Measurements from ENCODE around the gene NPAS3. TPM values are rescaled to one million over a fixed set of nuclear protein-coding genes. Genes with fewer than 3 reads are reported as not detected.

The NPAS3 gene
- total and polyA plus RNA-seq, 5 donors from 2014 or later, result not detected

DNA sequence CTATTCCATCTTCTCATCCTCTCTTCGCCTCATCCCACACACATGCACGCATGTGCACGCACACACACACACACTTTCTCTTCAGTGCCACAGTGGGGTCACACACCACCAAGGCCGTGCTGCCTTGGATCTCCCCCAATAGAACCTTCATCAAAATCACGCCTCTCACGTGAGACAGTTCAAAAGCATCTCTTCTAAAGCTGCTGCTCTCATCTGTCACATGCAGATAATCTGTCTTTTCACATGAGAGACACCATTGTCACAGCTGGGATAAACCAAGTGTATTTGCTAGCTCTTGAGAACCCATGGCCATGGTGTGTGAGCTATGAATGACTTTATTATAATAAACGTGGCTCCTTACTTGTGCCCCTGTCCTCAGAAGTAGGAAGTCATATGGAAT lies 793.5 kb downstream of the NPAS3 start:
- no peak overlapping the region for H3K4me3 ChIP-seq (ENCODE audit: low read depth, low read length)
- no peaks in the 10 kb centered on the region for H3K4me1 ChIP-seq (ENCODE audit: control insufficient read depth, insufficient read depth, low read length, poor library complexity, severe bottlenecking)
- Mint-ChIP-seq H3K27ac (no peak overlapping the region), H3K36me3 (no peaks in the 10 kb centered on the region), H3K9me3 (peaks cover 0 to 4% (median 0%) of the 10 kb centered on the region in 7 donors), H3K27me3 (peaks cover 5% of the 10 kb centered on the region), H3K4me1 (no peaks in the 10 kb centered on the region), H3K4me3 (no peak overlapping the region)
- no peaks in the 10 kb centered on the region for H3K27me3 ChIP-seq (ENCODE audit: control insufficient read depth, insufficient read depth, low read length)
- no peaks in the 10 kb centered on the region for H3K36me3 ChIP-seq (ENCODE audit: control insufficient read depth, insufficient read depth, low read length)
- no peak overlapping the region for H3K27ac ChIP-seq (ENCODE audit: insufficient read depth, low read length, poor library complexity, severe bottlenecking)
- DNase-seq (no peak), ATAC-seq (ENCODE audit: low read depth in 2 of 2) (no peak)
- H3K9me3 ChIP-seq (ENCODE audit: control insufficient read depth in 2 of 2, low read length in 2 of 2), result no peaks in the 10 kb centered on the region

DNA sequence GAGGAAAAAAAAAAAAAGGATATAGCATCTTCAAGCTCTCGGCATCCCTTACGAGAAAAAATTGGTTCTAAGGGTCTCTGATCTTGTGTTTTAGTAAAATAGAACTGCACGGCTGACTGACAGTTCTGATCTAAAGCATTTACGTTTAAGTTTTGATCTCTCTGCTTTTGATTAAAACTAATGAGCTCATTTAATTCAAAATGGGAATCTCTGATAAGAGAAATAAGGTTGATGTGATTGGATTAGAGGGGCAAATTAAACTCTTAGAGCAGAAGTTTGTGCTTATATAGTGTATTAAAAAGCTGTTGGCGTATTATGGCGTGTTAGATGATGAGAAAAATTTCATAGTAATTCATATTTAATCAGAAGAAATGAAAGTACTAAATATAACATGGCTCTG lies 794.6 kb downstream of the NPAS3 start:
- Mint-ChIP-seq H3K9me3 (peaks cover 0 to 4% (median 1%) of the 10 kb centered on the region in 7 donors), H3K4me3 (no peak overlapping the region), H3K27ac (no peak overlapping the region), H3K36me3 (no peaks in the 10 kb centered on the region), H3K4me1 (no peaks in the 10 kb centered on the region), H3K27me3 (peaks cover 5% of the 10 kb centered on the region)
- H3K4me1 ChIP-seq (ENCODE audit: control insufficient read depth, insufficient read depth, low read length, poor library complexity, severe bottlenecking), result no peaks in the 10 kb centered on the region
- DNase-seq, result no peak
- no peak overlapping the region for H3K4me3 ChIP-seq (ENCODE audit: low read depth, low read length)
- no peaks in the 10 kb centered on the region for H3K36me3 ChIP-seq (ENCODE audit: control insufficient read depth, insufficient read depth, low read length)
- H3K9me3 ChIP-seq (ENCODE audit: control insufficient read depth in 2 of 2, low read length in 2 of 2), result no peaks in the 10 kb centered on the region
- no peak for ATAC-seq (ENCODE audit: low read depth in 2 of 2)
- H3K27me3 ChIP-seq (ENCODE audit: control insufficient read depth, insufficient read depth, low read length), result no peaks in the 10 kb centered on the region
- H3K27ac ChIP-seq (ENCODE audit: insufficient read depth, low read length, poor library complexity, severe bottlenecking), result no peak overlapping the region

DNA sequence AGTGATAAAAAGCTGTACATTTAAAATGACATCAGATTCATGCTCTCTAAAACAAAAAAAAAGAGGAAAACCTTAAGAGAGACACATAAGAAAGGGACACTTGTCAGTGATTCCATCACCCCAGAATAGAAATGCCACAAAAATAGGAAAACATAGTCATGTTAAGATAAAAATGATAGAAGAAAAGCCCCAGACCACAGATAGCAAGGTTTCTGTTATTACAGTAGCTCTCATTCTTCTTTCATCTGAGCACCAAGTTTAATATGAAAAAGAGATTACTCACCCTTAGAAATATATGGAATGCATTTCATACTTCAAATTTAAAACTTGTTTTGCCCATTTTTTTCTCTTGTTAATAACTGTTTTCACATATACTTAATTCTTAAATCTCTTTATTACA lies 795.0 kb downstream of the NPAS3 start:
- H3K36me3 ChIP-seq (ENCODE audit: control insufficient read depth, insufficient read depth, low read length), result no peaks in the 10 kb centered on the region
- no peak overlapping the region for H3K4me3 Mint-ChIP-seq
- H3K36me3 Mint-ChIP-seq, result no peaks in the 10 kb centered on the region
- H3K4me3 ChIP-seq (ENCODE audit: low read depth, low read length), result no peak overlapping the region
- H3K9me3 ChIP-seq (ENCODE audit: control insufficient read depth in 2 of 2, low read length in 2 of 2), result no peaks in the 10 kb centered on the region
- no peak for ATAC-seq (ENCODE audit: low read depth in 2 of 2)
- H3K4me1 Mint-ChIP-seq, result no peaks in the 10 kb centered on the region
- peaks cover 5% of the 10 kb centered on the region for H3K27me3 Mint-ChIP-seq
- no peaks in the 10 kb centered on the region for H3K4me1 ChIP-seq (ENCODE audit: control insufficient read depth, insufficient read depth, low read length, poor library complexity, severe bottlenecking)
- H3K27ac Mint-ChIP-seq, result no peak overlapping the region
- H3K27me3 ChIP-seq (ENCODE audit: control insufficient read depth, insufficient read depth, low read length), result no peaks in the 10 kb centered on the region
- H3K27ac ChIP-seq (ENCODE audit: insufficient read depth, low read length, poor library complexity, severe bottlenecking), result no peak overlapping the region
- DNase-seq, result no peak
- H3K9me3 Mint-ChIP-seq, result peaks cover 0 to 4% (median 1%) of the 10 kb centered on the region in 7 donors

DNA sequence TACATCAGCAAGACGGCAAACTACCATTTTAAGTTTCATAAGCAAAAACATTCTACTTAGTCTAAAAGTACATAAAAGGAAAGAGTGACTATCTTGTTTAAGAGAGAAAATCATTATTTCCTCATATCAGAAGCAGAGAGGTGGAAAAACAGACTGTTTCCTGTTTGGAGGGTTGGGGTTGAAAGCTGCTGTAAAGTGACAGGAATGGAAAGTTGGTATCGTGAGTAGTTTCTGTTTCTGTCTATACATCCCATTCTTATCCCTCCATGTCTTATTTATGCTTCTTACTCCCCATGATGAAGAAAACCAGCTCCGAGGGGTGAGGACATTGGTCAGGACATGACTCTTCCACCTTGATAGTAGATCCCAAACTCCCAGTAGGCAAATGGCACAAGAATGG lies 795.7 kb downstream of the NPAS3 start:
- no peak for DNase-seq
- ATAC-seq (ENCODE audit: low read depth in 2 of 2), result no peak
- Mint-ChIP-seq H3K4me3 (no peak overlapping the region), H3K27ac (no peak overlapping the region), H3K36me3 (no peaks in the 10 kb centered on the region), H3K27me3 (peaks cover 5% of the 10 kb centered on the region), H3K9me3 (peaks cover 0 to 4% (median 1%) of the 10 kb centered on the region in 7 donors), H3K4me1 (no peaks in the 10 kb centered on the region)
- Histone ChIP-seq H3K4me3 (ENCODE audit: low read depth, low read length) (no peak overlapping the region), H3K9me3 (ENCODE audit: control insufficient read depth in 2 of 2, low read length in 2 of 2) (no peaks in the 10 kb centered on the region), H3K4me1 (ENCODE audit: control insufficient read depth, insufficient read depth, low read length, poor library complexity, severe bottlenecking) (no peaks in the 10 kb centered on the region), H3K36me3 (ENCODE audit: control insufficient read depth, insufficient read depth, low read length) (no peaks in the 10 kb centered on the region), H3K27me3 (ENCODE audit: control insufficient read depth, insufficient read depth, low read length) (no peaks in the 10 kb centered on the region), H3K27ac (ENCODE audit: insufficient read depth, low read length, poor library complexity, severe bottlenecking) (no peak overlapping the region)

DNA sequence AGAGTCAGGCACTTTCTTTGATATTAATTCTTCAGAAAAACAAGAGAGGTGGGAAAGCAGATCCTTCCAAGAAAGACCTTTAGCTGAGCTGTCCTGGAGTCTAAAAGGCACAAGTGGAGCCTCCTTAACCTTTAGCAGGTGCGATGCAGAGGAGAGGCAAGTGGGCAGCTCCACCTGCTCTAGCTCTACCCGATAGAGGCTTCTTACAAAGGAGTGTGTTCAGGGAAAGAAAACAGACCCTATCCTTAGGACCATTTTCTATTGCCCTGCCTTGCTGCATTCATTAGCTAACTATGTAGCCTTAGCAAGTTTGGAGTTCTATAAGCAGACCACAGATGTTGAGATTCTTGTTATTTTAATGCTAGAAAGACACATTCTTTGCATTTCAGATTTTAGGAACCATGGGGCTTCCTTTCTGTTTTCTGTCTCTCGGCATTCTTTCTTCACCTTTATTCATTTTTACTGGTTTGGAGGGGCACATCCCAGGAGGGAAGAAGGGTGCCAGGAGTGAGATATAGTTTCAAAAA lies 797.7 kb downstream of the NPAS3 start:
- no peak overlapping the region for H3K4me3 ChIP-seq (ENCODE audit: low read depth, low read length)
- Mint-ChIP-seq H3K4me1 (no peaks in the 10 kb centered on the region), H3K36me3 (no peaks in the 10 kb centered on the region), H3K9me3 (peaks cover 0 to 4% (median 1%) of the 10 kb centered on the region in 7 donors), H3K4me3 (no peak overlapping the region), H3K27ac (no peak overlapping the region), H3K27me3 (peaks cover 5% of the 10 kb centered on the region)
- no peak overlapping the region for H3K27ac ChIP-seq (ENCODE audit: insufficient read depth, low read length, poor library complexity, severe bottlenecking)
- DNase-seq (no peak), ATAC-seq (ENCODE audit: low read depth in 2 of 2) (no peak)
- no peaks in the 10 kb centered on the region for H3K36me3 ChIP-seq (ENCODE audit: control insufficient read depth, insufficient read depth, low read length)
- no peaks in the 10 kb centered on the region for H3K9me3 ChIP-seq (ENCODE audit: control insufficient read depth in 2 of 2, low read length in 2 of 2)
- no peaks in the 10 kb centered on the region for H3K27me3 ChIP-seq (ENCODE audit: control insufficient read depth, insufficient read depth, low read length)
- no peaks in the 10 kb centered on the region for H3K4me1 ChIP-seq (ENCODE audit: control insufficient read depth, insufficient read depth, low read length, poor library complexity, severe bottlenecking)

DNA sequence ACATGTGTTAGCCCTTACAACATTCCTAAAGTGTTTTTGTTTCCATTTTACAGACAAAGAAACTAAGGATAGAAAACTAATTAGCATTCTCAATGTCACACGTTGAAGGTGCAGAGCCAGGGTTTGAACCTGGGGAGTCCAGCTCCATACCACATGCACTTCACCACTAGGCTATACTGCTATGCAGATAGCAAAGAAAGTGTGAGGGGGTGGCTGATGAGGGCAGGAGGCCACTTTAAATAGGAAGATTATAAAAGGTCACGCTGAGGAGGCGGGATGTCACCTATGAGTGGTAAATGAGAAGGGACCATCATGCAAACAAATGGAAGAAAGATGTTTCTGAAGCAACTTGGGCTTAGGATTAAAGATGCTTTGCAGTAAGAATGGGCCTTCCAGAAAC lies 798.3 kb downstream of the NPAS3 start:
- H3K4me1 Mint-ChIP-seq, result no peaks in the 10 kb centered on the region

DNA sequence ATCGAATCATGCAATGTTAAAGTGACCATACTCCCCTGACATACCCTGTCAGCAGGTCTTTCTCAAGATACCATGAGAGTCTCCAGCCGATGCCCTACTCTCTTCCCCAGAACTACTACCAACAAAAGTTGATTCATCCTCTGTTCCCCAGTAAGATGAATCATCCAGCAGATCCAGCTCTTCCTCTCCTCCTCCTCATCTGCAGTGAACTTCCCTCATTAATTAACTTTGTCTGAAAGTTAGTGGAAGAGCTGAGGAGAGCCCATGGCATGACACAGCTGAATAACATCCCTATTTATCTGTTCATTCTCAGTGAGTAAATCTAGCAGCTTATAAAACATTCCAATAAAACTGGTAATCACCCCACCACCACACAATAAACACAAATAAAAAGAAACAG lies 798.8 kb downstream of the NPAS3 start:
- Mint-ChIP-seq H3K4me3 (no peak overlapping the region), H3K27ac (no peak overlapping the region), H3K36me3 (no peaks in the 10 kb centered on the region), H3K4me1 (no peaks in the 10 kb centered on the region), H3K27me3 (peaks cover 5% of the 10 kb centered on the region), H3K9me3 (peaks cover 0 to 4% (median 0%) of the 10 kb centered on the region in 7 donors)
- Histone ChIP-seq H3K27ac (ENCODE audit: insufficient read depth, low read length, poor library complexity, severe bottlenecking) (no peak overlapping the region), H3K36me3 (ENCODE audit: control insufficient read depth, insufficient read depth, low read length) (no peaks in the 10 kb centered on the region), H3K4me3 (ENCODE audit: low read depth, low read length) (no peak overlapping the region), H3K4me1 (ENCODE audit: control insufficient read depth, insufficient read depth, low read length, poor library complexity, severe bottlenecking) (no peaks in the 10 kb centered on the region), H3K27me3 (ENCODE audit: control insufficient read depth, insufficient read depth, low read length) (no peaks in the 10 kb centered on the region), H3K9me3 (ENCODE audit: control insufficient read depth in 2 of 2, low read length in 2 of 2) (no peaks in the 10 kb centered on the region)
- no peak for DNase-seq
- ATAC-seq (ENCODE audit: low read depth in 2 of 2), result no peak

More for the DNA sequence above, 798.3 kb downstream of the NPAS3 start:
- H3K27me3 Mint-ChIP-seq, result peaks cover 5% of the 10 kb centered on the region
- no peak overlapping the region for H3K27ac Mint-ChIP-seq
- H3K27ac ChIP-seq (ENCODE audit: insufficient read depth, low read length, poor library complexity, severe bottlenecking), result no peak overlapping the region
- peaks cover 0 to 4% (median 1%) of the 10 kb centered on the region in 7 donors for H3K9me3 Mint-ChIP-seq
- no peak overlapping the region for H3K4me3 Mint-ChIP-seq
- H3K9me3 ChIP-seq (ENCODE audit: control insufficient read depth in 2 of 2, low read length in 2 of 2), result no peaks in the 10 kb centered on the region
- DNase-seq, result no peak
- no peak for ATAC-seq (ENCODE audit: low read depth in 2 of 2)
- no peaks in the 10 kb centered on the region for H3K36me3 ChIP-seq (ENCODE audit: control insufficient read depth, insufficient read depth, low read length)
- no peaks in the 10 kb centered on the region for H3K36me3 Mint-ChIP-seq
- H3K4me3 ChIP-seq (ENCODE audit: low read depth, low read length), result no peak overlapping the region
- no peaks in the 10 kb centered on the region for H3K4me1 ChIP-seq (ENCODE audit: control insufficient read depth, insufficient read depth, low read length, poor library complexity, severe bottlenecking)
- H3K27me3 ChIP-seq (ENCODE audit: control insufficient read depth, insufficient read depth, low read length), result no peaks in the 10 kb centered on the region

DNA sequence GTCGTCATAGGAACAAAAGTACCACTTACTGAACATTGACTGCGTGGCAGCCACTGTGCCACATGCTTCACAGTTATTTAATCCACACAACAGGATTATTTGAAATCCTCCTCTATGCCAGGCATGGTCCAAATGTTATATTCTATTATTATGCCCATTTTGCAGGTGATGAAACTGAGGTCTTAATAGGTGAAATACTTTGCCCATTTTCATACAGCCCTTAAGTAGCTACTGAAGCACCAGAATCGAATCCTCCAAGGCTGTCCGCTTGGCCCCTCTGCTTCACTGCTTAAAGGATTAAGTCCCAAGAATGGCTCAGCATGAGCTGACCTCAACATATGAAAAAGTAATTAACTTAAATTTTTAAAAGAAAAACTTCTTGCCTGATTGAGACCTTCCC lies 799.4 kb downstream of the NPAS3 start:
- DNase-seq, result no peak

More for the DNA sequence above, 799.4 kb downstream of the NPAS3 start:
- Histone ChIP-seq H3K9me3 (ENCODE audit: control insufficient read depth in 2 of 2, low read length in 2 of 2) (no peaks in the 10 kb centered on the region), H3K36me3 (ENCODE audit: control insufficient read depth, insufficient read depth, low read length) (no peaks in the 10 kb centered on the region), H3K4me1 (ENCODE audit: control insufficient read depth, insufficient read depth, low read length, poor library complexity, severe bottlenecking) (no peaks in the 10 kb centered on the region), H3K27ac (ENCODE audit: insufficient read depth, low read length, poor library complexity, severe bottlenecking) (no peak overlapping the region), H3K27me3 (ENCODE audit: control insufficient read depth, insufficient read depth, low read length) (no peaks in the 10 kb centered on the region), H3K4me3 (ENCODE audit: low read depth, low read length) (no peak overlapping the region)
- no peaks in the 10 kb centered on the region for H3K4me1 Mint-ChIP-seq
- H3K36me3 Mint-ChIP-seq, result no peaks in the 10 kb centered on the region
- peaks cover 5% of the 10 kb centered on the region for H3K27me3 Mint-ChIP-seq
- no peak overlapping the region for H3K27ac Mint-ChIP-seq
- H3K9me3 Mint-ChIP-seq, result peaks cover 0 to 2% (median 0%) of the 10 kb centered on the region in 7 donors
- H3K4me3 Mint-ChIP-seq, result no peak overlapping the region
- ATAC-seq (ENCODE audit: low read depth in 2 of 2), result no peak

All from CD4-positive, CD25-positive, alpha-beta regulatory T cell (primary cell).